ENCODE data around the gene ZNF311. TPM values are rescaled to one million over a fixed set of nuclear protein-coding genes. Genes with fewer than 3 reads are reported as not detected.

ZNF311 gene
- total and polyA plus RNA-seq, 9 of the 15 experiments (the other 6 are each of a cell fraction or from before 2014, with no cell fraction given), result 5.1 to 10.0 (median 7.5) TPM

DNA sequence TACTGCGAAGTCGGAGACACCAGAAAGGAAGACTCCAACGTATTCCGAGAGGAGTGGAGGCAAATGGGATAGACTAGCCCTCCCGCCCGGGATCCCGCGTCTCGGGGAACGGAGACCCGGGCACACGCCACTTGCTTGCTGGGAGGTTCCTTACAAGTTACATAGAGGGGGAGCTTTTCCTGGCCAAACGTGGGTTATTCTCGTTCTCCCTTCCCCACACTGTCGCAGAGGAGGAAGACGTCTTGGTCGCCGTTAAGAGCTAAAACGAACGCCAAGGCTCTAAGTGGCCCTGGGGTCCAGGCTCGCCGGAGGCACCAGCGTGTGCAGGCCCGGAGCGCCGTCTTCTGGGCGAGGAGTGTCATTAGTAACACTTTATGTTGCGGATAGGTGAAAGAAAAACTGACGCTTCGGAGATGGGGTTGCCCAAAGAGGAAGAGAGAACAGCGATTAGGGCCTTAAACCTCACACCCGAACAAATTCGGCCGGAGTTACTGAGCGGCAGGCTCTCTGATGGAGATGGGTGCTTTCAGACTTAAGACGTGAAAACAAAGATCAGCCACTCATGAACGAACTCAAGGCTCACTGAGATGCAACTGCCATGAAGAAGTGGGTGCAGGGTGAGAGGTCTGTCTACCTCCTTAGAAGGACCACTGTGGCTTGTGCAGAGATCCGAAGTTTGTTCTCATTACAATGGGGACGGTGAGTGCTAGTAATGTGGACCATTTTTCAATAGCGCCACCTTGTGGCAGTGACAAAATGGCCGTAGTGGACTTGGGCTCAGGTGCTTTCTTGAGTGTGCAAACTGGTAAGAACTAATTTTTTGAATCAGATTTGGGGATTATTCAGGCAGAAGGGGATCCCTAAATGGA lies 11.7 kb upstream of the ZNF311 start (continued):
- TF ChIP-seq FOSL1 (tag; conservative IDR thresholded peaks at IDR 0.05), result 0 out of 2 replicates have a peak, but pooled peaks have one; percentile 38
- peak in 1 of 2 experiments; percentile 85; a peak in 1 of 4 replicates for TF ChIP-seq ARNT (IDR thresholded peaks at IDR 0.05)
- TF ChIP-seq SMC3 (conservative IDR thresholded peaks at IDR 0.05; ENCODE audit: insufficient read depth, low read depth, low read length), result peak; percentile 78
- TF ChIP-seq, protein P1, sequence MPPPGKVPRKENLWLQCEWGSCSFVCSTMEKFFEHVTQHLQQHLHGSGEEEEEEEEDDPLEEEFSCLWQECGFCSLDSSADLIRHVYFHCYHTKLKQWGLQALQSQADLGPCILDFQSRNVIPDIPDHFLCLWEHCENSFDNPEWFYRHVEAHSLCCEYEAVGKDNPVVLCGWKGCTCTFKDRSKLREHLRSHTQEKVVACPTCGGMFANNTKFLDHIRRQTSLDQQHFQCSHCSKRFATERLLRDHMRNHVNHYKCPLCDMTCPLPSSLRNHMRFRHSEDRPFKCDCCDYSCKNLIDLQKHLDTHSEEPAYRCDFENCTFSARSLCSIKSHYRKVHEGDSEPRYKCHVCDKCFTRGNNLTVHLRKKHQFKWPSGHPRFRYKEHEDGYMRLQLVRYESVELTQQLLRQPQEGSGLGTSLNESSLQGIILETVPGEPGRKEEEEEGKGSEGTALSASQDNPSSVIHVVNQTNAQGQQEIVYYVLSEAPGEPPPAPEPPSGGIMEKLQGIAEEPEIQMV (tag; conservative IDR thresholded peaks at IDR 0.05; ENCODE audit: low read depth), result no peak
- 0 out of 2 replicates have a peak, but pooled peaks have one; percentile 28 for TF ChIP-seq CBX5 (IDR thresholded peaks at IDR 0.05; ENCODE audit: borderline replicate concordance, low read depth)
- TF ChIP-seq, protein P2, sequence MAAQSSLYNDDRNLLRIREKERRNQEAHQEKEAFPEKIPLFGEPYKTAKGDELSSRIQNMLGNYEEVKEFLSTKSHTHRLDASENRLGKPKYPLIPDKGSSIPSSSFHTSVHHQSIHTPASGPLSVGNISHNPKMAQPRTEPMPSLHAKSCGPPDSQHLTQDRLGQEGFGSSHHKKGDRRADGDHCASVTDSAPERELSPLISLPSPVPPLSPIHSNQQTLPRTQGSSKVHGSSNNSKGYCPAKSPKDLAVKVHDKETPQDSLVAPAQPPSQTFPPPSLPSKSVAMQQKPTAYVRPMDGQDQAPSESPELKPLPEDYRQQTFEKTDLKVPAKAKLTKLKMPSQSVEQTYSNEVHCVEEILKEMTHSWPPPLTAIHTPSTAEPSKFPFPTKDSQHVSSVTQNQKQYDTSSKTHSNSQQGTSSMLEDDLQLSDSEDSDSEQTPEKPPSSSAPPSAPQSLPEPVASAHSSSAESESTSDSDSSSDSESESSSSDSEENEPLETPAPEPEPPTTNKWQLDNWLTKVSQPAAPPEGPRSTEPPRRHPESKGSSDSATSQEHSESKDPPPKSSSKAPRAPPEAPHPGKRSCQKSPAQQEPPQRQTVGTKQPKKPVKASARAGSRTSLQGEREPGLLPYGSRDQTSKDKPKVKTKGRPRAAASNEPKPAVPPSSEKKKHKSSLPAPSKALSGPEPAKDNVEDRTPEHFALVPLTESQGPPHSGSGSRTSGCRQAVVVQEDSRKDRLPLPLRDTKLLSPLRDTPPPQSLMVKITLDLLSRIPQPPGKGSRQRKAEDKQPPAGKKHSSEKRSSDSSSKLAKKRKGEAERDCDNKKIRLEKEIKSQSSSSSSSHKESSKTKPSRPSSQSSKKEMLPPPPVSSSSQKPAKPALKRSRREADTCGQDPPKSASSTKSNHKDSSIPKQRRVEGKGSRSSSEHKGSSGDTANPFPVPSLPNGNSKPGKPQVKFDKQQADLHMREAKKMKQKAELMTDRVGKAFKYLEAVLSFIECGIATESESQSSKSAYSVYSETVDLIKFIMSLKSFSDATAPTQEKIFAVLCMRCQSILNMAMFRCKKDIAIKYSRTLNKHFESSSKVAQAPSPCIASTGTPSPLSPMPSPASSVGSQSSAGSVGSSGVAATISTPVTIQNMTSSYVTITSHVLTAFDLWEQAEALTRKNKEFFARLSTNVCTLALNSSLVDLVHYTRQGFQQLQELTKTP (IDR thresholded peaks at IDR 0.05; ENCODE audit: low read depth in 1 of 2, partially characterized antibody in 2 of 2), result peak in 1 of 2 experiments; percentile 27
- no peak for TF ChIP-seq PURB (CRISPR knock-in tag; IDR thresholded peaks at IDR 0.05; ENCODE audit: low read depth)
- TF ChIP-seq HDAC1 (IDR thresholded peaks at IDR 0.05), result peak in 1 of 2 experiments; percentile 22; a peak in 2 of 4 replicates
- no peak for TF ChIP-seq U2AF2 (optimal IDR thresholded peaks at IDR 0.05; ENCODE audit: low read depth, low read length)
- TF ChIP-seq, protein P3, sequence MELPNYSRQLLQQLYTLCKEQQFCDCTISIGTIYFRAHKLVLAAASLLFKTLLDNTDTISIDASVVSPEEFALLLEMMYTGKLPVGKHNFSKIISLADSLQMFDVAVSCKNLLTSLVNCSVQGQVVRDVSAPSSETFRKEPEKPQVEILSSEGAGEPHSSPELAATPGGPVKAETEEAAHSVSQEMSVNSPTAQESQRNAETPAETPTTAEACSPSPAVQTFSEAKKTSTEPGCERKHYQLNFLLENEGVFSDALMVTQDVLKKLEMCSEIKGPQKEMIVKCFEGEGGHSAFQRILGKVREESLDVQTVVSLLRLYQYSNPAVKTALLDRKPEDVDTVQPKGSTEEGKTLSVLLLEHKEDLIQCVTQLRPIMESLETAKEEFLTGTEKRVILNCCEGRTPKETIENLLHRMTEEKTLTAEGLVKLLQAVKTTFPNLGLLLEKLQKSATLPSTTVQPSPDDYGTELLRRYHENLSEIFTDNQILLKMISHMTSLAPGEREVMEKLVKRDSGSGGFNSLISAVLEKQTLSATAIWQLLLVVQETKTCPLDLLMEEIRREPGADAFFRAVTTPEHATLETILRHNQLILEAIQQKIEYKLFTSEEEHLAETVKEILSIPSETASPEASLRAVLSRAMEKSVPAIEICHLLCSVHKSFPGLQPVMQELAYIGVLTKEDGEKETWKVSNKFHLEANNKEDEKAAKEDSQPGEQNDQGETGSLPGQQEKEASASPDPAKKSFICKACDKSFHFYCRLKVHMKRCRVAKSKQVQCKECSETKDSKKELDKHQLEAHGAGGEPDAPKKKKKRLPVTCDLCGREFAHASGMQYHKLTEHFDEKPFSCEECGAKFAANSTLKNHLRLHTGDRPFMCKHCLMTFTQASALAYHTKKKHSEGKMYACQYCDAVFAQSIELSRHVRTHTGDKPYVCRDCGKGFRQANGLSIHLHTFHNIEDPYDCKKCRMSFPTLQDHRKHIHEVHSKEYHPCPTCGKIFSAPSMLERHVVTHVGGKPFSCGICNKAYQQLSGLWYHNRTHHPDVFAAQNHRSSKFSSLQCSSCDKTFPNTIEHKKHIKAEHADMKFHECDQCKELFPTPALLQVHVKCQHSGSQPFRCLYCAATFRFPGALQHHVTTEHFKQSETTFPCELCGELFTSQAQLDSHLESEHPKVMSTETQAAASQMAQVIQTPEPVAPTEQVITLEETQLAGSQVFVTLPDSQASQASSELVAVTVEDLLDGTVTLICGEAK (IDR thresholded peaks at IDR 0.05), result 0 out of 2 replicates have a peak, but pooled peaks have one; percentile 55
- TF ChIP-seq, protein P3 (CRISPR knock-in tag; IDR thresholded peaks at IDR 0.05), result no peak
